K562 (cell line): Measurements from ENCODE around the gene NFKBIB. TPM values are rescaled to one million over a fixed set of nuclear protein-coding genes. Genes with fewer than 3 reads are reported as not detected.

Experiments
- BACH1 ChIP-seq: fragments of 200-800 bp; sonication (Bioruptor generic); IDR thresholded peaks from 2 replicates; pipeline ENCODE4 v1.6.1; 2016; ENCODE audit warnings: missing genetic modification characterization, missing compliant biosample characterization
- BRD4 ChIP-seq: fragments of 200-600 bp; sonication (generic); IDR thresholded peaks from 2 replicates; pipeline ENCODE4 v1.6.1; 2017; ENCODE audit warnings: inconsistent platforms
- EHMT2 ChIP-seq: fragments of 450-650 bp; IDR thresholded peaks from 2 replicates; pipeline ENCODE4 v1.6.1; 2018; ENCODE audit warnings: antibody characterized with exemption
- GTF3C2 ChIP-seq: IDR thresholded peaks from 3 replicates; pipeline ENCODE4 v1.6.1; 2011; ENCODE audit warnings: borderline replicate concordance, mild to moderate bottlenecking, moderate library complexity; ENCODE audit not compliant: insufficient read length; ENCODE audit errors: extremely low read depth
- HNRNPH1 ChIP-seq: fragments of 200-400 bp; formaldehyde crosslinking; optimal IDR thresholded peaks from 2 replicates; pipeline ENCODE3; 2017; ENCODE audit warnings: low read depth, mild to moderate bottlenecking, low read length, moderate library complexity
- KAT2B ChIP-seq: IDR thresholded peaks from one replicate; pipeline ENCODE4 v1.6.1; 2012; ENCODE audit warnings: low read depth, mild to moderate bottlenecking, control low read depth, inconsistent platforms, low read length, moderate library complexity
- KLF1 ChIP-seq: fragments of 450-650 bp; IDR thresholded peaks from 2 replicates; pipeline ENCODE4 v1.6.1; 2016; ENCODE audit warnings: missing genetic modification characterization, missing compliant biosample characterization
- MEF2A ChIP-seq: IDR thresholded peaks from 2 replicates; pipeline ENCODE4 v1.6.1; 2011; ENCODE audit warnings: low read depth, mild to moderate bottlenecking, low read length, moderate library complexity; ENCODE audit not compliant: control insufficient read depth
- POU5F1 ChIP-seq: fragments of 150-350 bp; IDR thresholded peaks from 2 replicates; pipeline ENCODE4 v1.6.1; 2014; ENCODE audit warnings: borderline replicate concordance, low read length, low read depth, mild to moderate bottlenecking; ENCODE audit not compliant: partially characterized antibody
- RAD21 ChIP-seq, 2 experiments: fragments of 250-450 bp in 1 of 2; fragments of 450-650 bp in 1 of 2; sonication (Bioruptor Pico) in 1 of 2; formaldehyde crosslinking in 1 of 2; IDR thresholded peaks in 1 of 2; conservative IDR thresholded peaks in 1 of 2; 2 replicates each; pipeline versions ENCODE4 v1.4.0 to v1.8.0; 2020 to 2022; ENCODE audit warnings: mild to moderate bottlenecking in 2 of 2, moderate library complexity in 1 of 2
- SREBF1 ChIP-seq: fragments of 150-350 bp; IDR thresholded peaks from 2 replicates; pipeline ENCODE4 v1.6.1; 2014; ENCODE audit warnings: antibody characterized with exemption, low read depth, low read length, borderline replicate concordance
- TAF9B ChIP-seq: fragments of 450-650 bp; IDR thresholded peaks from 2 replicates; pipeline ENCODE4 v1.6.1; 2018; ENCODE audit warnings: mild to moderate bottlenecking; ENCODE audit not compliant: partially characterized antibody
- XRCC4 ChIP-seq: IDR thresholded peaks from one replicate; pipeline ENCODE4 v1.6.1; 2011; ENCODE audit not compliant: insufficient read depth, insufficient read length; ENCODE audit errors: extremely low read depth
- ZNF146 ChIP-seq: IDR thresholded peaks from one replicate; pipeline ENCODE4 v1.6.1; 2018; ENCODE audit warnings: missing compliant biosample characterization; ENCODE audit not compliant: unreplicated experiment
- ZNF592 ChIP-seq: fragments of 450-650 bp; IDR thresholded peaks from 2 replicates; pipeline ENCODE4 v1.6.1; 2017; ENCODE audit warnings: antibody characterized with exemption, mild to moderate bottlenecking
- polyA plus RNA-seq, 8 experiments: library from polyadenylated mRNA; depleted of rRNA in 4 of 8; stranded (reverse) in 5 of 8; unstranded in 3 of 8; fragments of >200 nt; fragmentation: Nextera tagmentation in 2 of 8; fragmentation: Illumina TruSeq in 1 of 8; extraction: Ambion mirVana in 2 of 8; extraction: Trizol in 1 of 8; gene quantifications; 2 replicates each; pipeline versions ENCODE4 v1.2.1 to v1.2.3, GENCODE V29; 2011 to 2014; ENCODE audit warnings: inconsistent platforms in 1 of 8, missing spikeins in 1 of 8
- total RNA-seq, 7 experiments: library from RNA; depleted of rRNA in 6 of 7; stranded (reverse); fragments of >200 nt in 6 of 7; fragmentation: Illumina TruSeq in 2 of 7; extraction: Trizol in 2 of 7; gene quantifications; 2 replicates each; pipeline versions ENCODE4 v1.2.1 to v1.2.3, GENCODE V29; 2011 to 2021; ENCODE audit warnings: low replicate concordance in 1 of 7
- TF ChIP-seq, protein P1 (sequence below): sonication (generic); formaldehyde crosslinking; IDR thresholded peaks from 2 replicates; pipeline ENCODE4 v1.8.0; 2022; ENCODE audit warnings: mild to moderate bottlenecking, missing genetic modification reagents

Gene NFKBIB
- total and polyA plus RNA-seq, 9 of the 15 experiments (the other 6 are each of a cell fraction or from before 2014, with no cell fraction given) = 1.5 to 44.9 (median 10.4) TPM

- TF ChIP-seq ZNF592 (no peak; the same call in 1 of the 2 replicates), KLF1 (tag) (peak; percentile 83; the same call in 1 of the 2 replicates), TAF9B (no peak), BACH1 (no peak), EHMT2 (no peak), POU5F1 (no peak), GTF3C2 (no peak), RAD21 (CRISPR knock-in tag; conservative IDR thresholded peaks at IDR 0.05 in 1 of 2, IDR thresholded peaks at IDR 0.05 in 1 of 2) (no peak), KAT2B (no peak), ZNF146 (CRISPR knock-in tag) (no peak), XRCC4 (no peak), MEF2A (no peak), SREBF1 (no peak), BRD4 (no peak), HNRNPH1 (no peak)
- TF ChIP-seq, protein P1, sequence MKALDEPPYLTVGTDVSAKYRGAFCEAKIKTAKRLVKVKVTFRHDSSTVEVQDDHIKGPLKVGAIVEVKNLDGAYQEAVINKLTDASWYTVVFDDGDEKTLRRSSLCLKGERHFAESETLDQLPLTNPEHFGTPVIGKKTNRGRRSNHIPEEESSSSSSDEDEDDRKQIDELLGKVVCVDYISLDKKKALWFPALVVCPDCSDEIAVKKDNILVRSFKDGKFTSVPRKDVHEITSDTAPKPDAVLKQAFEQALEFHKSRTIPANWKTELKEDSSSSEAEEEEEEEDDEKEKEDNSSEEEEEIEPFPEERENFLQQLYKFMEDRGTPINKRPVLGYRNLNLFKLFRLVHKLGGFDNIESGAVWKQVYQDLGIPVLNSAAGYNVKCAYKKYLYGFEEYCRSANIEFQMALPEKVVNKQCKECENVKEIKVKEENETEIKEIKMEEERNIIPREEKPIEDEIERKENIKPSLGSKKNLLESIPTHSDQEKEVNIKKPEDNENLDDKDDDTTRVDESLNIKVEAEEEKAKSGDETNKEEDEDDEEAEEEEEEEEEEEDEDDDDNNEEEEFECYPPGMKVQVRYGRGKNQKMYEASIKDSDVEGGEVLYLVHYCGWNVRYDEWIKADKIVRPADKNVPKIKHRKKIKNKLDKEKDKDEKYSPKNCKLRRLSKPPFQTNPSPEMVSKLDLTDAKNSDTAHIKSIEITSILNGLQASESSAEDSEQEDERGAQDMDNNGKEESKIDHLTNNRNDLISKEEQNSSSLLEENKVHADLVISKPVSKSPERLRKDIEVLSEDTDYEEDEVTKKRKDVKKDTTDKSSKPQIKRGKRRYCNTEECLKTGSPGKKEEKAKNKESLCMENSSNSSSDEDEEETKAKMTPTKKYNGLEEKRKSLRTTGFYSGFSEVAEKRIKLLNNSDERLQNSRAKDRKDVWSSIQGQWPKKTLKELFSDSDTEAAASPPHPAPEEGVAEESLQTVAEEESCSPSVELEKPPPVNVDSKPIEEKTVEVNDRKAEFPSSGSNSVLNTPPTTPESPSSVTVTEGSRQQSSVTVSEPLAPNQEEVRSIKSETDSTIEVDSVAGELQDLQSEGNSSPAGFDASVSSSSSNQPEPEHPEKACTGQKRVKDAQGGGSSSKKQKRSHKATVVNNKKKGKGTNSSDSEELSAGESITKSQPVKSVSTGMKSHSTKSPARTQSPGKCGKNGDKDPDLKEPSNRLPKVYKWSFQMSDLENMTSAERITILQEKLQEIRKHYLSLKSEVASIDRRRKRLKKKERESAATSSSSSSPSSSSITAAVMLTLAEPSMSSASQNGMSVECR (CRISPR knock-in tag) = peak; percentile 65; the same call in 1 of the 2 replicates
Measured at GRCh38 chr19:38851622-38852230, 48.0 kb upstream of the NFKBIB start (continued).
